GM11168 (cell line): ENCODE measurements around the gene FBXL3.

ENCODE experiments used
- in situ Hi-C: fragments of 300-500 bp; cut with MboI; formaldehyde crosslinking; loops from one replicate; pipeline ENCODE4 v1.12.0; 2022; ENCODE audit warnings: low sequenced_read_pairs; ENCODE audit not compliant: unreplicated experiment

FBXL3 gene

GRCh38 chr13:76955661-76956060 is 71.3 kb downstream of the FBXL3 start:
- in situ Hi-C loops, result no loop called here
